DMS114 treated with DMSO at 0.1 percent for 48 hours (cell line): Measurements from ENCODE around the gene MARCKS.
A peak's percentile ranks its signal among the peaks of the same experiment; 100 is the strongest.
"Not testable (repeated sequence)": the region's sequence is repeated elsewhere in the genome, so short reads cannot be mapped to it uniquely, and the experiment has no call there.

ENCODE experiments used
- DNase-seq: peaks from one replicate; lab custom pipeline; 2025; ENCODE audit not compliant: unreplicated experiment; lab: John Stamatoyannopoulos, UW

MARCKS gene

DNA sequence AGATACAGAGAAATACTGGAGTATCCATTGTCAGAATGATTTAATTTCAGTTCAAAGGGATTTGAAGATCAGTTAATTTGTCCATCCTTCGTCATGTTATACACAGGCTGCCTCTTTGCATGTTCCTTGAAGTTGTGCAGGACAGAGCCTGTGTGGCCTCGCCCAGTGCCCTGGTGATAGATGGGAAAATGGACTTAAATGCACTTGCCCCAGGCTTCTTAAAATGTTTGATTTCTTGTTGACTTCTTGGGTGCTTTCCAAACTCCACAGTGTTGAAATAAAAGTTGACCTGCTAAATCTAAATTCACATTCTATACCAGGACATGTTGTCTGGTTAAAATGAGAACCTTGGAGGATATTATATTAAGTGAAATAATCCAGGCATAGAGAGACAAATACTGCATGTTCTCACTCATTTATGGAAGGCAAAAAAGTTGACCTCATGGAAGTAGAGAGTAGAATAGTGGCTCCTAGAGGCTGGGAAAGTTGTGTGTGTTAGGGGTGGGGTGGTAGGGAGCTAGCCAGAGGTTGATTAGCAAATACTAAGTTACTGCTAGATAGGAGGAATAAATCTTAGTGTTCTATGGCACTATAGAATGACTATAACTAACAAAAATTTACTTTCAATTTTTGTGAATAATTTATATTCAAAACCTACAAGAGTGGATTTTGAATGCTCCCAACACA is 25.3 kb downstream of the MARCKS start:
- no peak for DNase-seq

DNA sequence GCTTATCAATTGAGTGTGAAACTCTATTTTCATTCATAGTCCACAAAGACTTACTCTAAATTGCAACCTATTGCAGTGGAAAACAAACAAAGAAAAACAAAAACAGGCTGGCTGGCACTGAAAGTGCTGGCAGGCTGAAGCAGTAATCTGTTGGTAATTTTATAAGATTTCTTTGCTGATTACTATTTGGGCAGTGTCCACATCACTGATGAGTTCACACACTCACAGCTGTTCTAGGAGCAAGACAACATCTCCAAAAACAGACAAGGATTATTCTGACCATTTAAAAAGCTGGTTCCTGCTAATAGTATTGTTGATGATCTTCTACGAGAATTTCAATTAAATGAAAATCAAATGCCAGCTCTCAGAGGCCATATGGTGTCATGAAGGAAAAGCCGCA is 26.9 kb downstream of the MARCKS start:
- no peak for DNase-seq

DNA sequence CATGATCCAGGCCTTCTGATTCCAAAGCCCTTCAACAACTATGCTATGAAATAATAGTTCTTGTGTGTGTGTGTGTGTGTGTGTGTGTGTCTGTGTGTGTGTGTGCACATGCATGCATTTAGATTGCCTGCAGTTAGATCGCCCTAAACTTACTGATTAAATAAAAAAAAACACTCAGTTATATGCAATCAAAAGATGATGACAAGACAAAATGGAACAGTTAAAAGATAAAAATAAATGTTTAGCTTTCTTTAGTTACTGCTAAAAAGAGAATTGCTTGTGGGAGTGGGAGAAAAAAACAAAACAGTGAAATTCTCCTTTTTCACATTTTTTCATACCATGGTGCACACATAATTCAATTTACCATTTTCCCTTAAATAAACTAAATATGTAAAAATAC is 29.4 kb downstream of the MARCKS start:
- no peak for DNase-seq

DNA sequence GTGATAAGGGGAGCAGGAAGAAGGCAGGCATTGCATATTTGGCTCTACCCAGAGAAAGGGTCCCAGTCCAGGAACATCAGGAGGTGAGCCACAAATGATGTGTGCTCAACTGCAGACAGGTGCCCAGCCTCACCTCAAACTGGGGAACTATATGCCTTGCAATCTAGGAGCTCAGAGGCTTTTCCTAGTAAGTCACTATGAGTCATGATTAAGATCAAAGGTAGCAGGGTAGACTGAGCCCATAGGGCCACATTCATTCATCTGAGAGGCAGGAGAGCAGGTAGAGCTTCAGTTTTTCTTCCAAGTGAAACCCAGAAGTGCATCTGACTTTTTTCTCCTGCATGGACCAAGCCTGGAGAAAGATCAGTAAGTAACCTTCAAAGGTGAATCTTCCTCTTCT is 31.3 kb downstream of the MARCKS start:
- DNase-seq: no peak

DNA sequence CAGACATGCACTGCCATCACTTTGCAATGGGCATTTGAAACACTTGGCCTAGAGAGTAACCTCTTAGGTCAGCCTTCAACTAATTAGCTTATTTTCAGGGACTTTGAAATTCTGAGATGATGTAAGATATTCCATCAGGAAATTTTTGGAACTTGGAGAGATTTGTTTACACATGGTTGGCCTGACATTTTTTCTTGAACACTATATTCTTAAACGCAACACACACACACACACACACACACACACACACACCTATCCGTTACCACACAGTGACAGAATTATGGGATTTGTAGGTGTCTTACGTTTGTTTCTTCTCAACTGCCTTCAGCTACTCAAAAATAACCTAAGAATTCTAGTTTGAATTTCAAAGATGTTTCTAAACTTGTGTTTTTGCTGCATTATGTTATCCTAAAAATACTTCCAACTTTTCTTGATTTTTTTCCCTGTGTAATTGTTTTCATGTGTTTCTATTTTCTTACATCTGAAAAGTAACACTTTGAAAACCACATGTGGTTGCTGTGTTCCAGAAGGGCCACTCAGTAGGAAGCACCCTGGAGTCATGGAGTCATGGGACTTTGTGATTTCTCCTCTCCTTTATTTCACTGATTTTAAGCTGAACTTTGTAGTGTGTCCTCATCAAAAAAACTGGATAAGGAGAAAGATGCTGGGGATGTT is 31.9 kb downstream of the MARCKS start:
- DNase-seq: no peak

DNA sequence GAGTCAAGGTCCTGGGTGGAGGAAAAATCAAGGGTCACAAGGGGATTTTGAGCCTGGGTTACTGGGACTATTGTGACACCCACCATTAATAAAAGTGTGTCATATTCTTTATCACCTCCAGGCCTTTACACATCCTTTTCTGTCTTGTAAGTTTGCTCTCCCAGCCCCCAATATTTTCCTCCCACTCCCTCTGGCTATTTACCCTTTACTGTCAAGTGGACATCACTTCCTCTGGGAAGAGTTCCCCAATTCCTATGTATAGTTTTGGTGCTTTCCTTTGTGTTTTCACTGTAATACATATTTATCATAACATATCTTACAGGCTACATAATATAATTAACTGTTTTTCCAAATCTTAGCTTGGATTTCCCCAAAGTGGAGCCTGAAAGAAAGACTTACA is 36.3 kb downstream of the MARCKS start:
- DNase-seq: no peak

DNA sequence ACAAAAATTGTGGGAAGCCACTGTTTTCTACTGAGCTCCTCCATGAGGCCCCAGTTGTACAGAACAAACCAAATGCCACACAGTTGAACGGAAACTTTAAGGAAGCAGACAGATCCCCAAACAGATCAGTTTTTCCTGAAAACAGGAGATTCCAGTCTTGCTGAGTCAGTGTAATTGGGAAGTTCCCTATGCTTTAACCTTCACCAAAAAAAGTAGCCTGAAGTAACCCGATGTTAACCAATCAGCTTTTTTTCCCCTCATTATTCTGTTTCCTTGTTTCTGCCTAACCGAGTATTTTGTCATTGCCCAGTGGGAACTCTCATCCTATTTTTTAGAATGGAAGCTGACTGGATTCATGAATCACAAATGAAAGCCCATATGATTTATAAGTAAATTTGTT is 36.7 kb downstream of the MARCKS start:
- DNase-seq: no peak

DNA sequence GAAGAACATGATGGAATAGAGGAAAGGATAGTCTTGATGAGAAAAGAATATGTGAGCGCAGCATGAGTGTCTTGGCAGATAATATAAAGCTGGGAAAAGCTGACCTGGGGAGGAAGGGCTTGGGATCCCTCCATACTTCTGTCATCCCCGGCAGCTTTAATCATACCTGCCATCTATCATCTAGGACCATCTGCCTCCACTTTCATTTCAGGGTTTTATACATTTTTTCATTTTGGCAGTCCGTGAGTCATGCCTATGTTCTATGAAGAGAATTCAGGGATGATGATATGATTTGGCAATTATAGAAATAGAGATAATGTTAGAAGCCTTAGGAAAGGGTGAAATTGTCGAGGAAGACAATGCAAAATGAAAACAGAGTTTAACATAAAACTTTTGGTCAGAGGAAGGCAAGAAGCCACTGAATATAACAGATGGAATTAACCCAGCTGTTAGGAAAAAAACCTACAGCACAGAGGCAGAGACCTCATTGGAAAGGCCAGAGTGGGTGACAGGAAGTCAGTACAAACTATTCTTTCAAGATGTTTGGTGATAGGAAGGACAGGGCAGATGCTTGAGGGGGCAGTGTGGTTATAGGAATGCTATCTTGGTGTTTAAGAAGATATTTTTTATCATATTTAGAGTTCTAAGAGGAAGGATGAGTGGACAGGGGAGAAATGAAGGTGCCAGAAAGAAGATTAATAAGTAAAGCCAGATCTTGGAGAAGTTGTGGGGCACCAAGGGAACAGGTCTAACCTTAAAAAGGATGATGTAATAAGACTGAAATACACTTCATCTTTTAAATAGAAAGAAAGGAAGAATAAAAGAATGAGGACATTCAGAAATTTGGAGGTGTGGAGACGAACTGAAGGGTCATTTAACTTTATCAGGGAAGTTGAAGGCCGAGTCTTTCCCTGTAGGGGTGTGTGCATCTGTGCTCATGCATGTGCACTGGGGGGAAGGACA is 37.8 kb downstream of the MARCKS start:
- DNase-seq: no peak

DNA sequence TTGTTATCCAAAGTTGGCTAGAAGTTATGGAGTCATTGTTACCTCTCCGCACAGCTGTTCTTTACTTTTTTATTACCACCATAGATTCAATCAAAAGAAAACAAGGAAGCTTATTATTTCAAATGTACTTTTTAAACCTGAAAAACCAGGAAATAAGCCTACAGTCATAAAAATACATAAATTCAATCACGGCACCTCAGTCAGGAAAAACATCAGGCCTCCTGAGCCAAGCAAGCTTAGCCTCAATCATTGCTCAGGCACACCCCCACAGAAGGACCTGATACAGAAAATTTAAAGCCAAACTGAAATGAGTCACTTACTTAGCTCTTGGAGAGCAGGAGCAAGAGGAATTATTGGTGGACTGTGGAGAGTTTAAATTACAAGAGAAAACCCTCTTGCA is 44.3 kb downstream of the MARCKS start:
- DNase-seq: no peak

DNA sequence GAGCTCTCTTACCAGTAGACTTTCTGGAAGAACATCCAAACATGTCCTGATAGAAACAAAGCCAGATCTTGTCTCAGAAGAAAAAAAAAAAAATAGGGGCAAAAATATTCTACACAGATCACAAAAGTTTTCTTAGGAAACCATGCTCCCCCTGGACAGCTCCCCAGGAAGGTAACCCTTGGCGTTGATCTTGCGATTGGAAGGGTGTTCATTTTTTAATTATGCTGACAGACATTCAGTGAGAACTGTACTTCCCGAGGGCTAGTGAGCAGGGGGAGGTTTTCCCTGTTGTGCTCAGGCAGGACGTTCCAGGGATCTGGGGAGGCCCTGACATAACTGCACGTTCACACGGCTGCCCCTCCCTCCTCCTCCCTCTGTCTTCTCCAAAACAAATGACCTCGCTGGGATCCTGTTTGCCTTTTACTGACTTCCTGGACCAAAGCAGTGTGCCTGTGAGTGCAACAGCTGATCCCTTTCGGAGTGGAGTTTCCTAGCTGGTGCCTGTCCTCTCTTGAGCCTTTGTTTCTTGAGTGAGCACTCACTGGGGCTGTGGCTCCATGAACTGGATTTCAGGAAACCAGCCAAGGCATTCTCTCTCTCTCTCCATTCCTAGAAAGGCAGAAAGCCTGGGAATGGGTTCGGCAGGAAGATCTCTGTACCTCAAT is 46.7 kb downstream of the MARCKS start:
- DNase-seq: no peak

DNA sequence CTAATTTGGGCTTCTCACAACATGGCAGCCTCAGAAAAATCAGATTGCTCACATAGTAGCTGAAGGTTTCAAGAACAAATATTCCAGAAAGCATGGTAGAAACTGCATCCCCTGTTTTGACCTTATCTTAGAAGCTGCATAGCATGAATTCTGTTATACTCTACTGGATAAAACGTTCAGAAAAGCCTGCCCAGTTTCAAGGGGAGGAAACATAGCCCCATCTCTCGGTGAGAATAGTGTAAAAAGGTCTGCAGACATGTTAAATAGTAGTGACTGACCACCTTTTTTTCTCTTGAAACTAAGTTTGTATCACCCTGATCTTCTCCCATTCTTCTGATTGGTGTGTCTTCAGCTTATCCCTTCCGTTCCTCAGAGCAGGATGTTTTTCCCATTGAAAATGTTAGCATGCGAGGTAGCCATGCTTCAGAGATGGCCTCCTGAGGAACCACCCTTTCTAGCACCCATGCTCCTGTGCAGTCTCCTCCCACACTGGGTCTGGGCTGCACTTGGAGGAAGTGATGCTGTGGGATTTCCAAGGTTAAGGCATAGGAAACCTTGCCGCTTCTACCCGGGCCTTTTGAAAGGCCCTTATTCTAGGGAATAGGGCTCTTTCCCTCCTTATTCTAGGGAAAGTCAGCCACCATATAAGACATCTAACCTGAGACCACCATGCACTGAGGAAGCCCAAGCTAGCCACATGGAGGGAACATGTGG is 50.1 kb downstream of the MARCKS start:
- DNase-seq: no peak

DNA sequence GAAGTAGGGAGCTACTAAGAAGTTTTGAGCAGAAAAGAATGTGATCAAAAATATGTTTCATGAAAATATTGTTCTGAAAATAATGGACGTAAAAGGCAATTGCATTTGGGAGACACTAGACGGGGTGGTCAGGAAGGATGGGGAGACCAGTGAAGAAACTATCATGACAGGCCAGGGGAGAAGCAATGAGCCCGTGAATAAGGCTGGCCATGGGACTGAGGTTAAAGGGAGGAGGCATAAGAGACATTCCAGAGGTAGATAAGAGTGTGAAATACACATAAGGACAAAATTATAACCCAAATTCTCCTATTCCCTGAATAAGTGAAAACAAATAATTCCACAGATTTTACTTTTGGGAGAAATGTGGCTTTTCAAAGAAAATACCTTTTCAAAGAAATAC is 51.7 kb downstream of the MARCKS start:
- no peak for DNase-seq

DNA sequence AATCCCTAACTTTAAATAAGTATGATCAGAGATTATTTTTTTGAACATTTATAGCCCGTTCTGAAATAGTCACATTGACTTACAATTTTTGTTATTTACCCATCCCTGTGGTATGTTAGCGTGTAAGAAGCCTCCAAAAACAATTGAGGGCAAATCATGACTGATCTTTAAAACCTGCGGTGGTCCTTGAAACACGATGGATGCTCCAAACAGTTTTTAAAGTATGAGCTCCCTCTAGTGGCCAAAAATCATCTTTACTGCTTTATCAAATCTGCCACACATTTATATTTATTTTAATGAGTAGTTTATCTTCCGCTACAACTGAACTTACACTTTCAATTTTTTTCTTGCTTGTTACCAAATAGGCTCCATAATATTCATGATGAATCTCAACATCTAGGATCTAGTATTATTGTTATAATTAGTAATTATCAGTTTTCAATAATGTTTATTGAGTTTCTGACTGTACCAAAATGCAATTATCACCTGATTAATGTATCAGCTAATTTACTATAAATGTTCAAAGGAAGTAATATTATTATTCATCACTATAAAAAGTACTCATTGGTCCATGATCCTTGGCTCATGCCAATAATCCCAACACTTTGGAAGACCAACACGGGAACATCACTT is 52.2 kb downstream of the MARCKS start:
- peak; percentile 52 for DNase-seq

DNA sequence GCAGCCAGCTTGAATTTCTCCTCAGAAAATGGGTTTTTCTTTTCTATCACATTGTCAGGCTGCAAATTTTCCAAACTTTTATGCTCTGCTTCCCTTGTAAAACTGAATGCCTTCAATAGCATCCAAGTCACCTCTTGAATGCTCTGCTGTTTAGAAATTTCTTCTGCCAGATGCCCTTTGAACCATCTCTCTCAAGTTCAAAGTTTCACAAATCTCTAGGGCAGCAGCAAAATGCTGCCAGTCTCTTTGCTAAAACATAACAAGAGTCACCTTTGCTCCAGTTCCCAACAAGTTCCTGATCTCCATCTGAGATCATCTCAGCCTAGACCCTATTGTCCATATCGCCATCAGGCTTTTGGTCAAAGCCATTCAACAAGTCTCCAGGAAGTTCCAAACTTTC is 53.1 kb downstream of the MARCKS start:
- DNase-seq: not testable (repeated sequence)
